ENCODE measurements around the gene PELI3. TPM values are rescaled to one million over a fixed set of nuclear protein-coding genes. Genes with fewer than 3 reads are reported as not detected.

Gene PELI3
- total and polyA plus RNA-seq, 2 donors (not counting 1 experiment from before 2014, with no cell fraction given), result 3.2 to 15.6 TPM

- ChIA-PET CTCF (no interaction called here), POLR2A (no interaction called here)
- peaks cover 0 to under 1% of the 10 kb centered on the region in 2 donors for H3K4me1 ChIP-seq (ENCODE audit: control insufficient read depth in 2 of 2, insufficient read depth in 2 of 2, low read length in 2 of 2)
- H3K4me1 Mint-ChIP-seq, result peaks cover 3% of the 10 kb centered on the region
- H3K4me3 Mint-ChIP-seq, result no peak overlapping the region
- H2AFZ ChIP-seq (ENCODE audit: insufficient read depth, low read depth, low read length, poor library complexity, severe bottlenecking), result no peak overlapping the region
- no peaks in the 10 kb centered on the region for H3K27me3 ChIP-seq (replicated peaks in 1 of 4; ENCODE audit: control extremely low read depth in 1 of 4, control insufficient read depth in 3 of 4, insufficient read depth in 4 of 4, low read length in 3 of 4)
- intact Hi-C loops (cut with micrococcal nuclease), result no loop called here
- over 99% methylated on average over 9 of the region's 11 CpGs for WGBS (ENCODE audit: insufficient coverage)
- H3K4me3 ChIP-seq (ENCODE audit: control extremely low read depth in 1 of 5, extremely low read depth in 1 of 5, insufficient read depth in 1 of 5, low read depth in 2 of 5, low read length in 4 of 5), result no peak overlapping the region
- no peak overlapping the region for H3K9ac ChIP-seq (ENCODE audit: low read length)
- no peaks in the 10 kb centered on the region for H3K9me3 Mint-ChIP-seq (ENCODE audit: insufficient read depth)
- H3K36me3 ChIP-seq (replicated peaks in 1 of 2; ENCODE audit: control extremely low read depth in 1 of 2, control insufficient read depth in 1 of 2, extremely low read depth in 1 of 2, insufficient read depth in 2 of 2, low read length in 1 of 2), result no peaks in the 10 kb centered on the region
- no peak overlapping the region for H3K27ac Mint-ChIP-seq
- no peak for ATAC-seq (ENCODE audit: low read depth)
- TF ChIP-seq CTCF (IDR thresholded peaks at IDR 0.05), result no peak
- TF ChIP-seq EZH2 (IDR thresholded peaks at IDR 0.05; ENCODE audit: borderline replicate concordance, insufficient read depth, low read depth, low read length, poor library complexity, severe bottlenecking), result no peak
- H4K20me1 ChIP-seq (ENCODE audit: control insufficient read depth, insufficient read depth, low read length, poor library complexity, severe bottlenecking), result no peaks in the 10 kb centered on the region
- no peak overlapping the region for H3K4me2 ChIP-seq (replicated peaks; ENCODE audit: low read depth, low read length, poor library complexity, severe bottlenecking)
- H3K79me2 ChIP-seq (ENCODE audit: control insufficient read depth, insufficient read depth, low read length), result no peaks in the 10 kb centered on the region
- no peaks in the 10 kb centered on the region for H3K27me3 Mint-ChIP-seq
- DNase-seq, result no peak
- H3K27ac ChIP-seq (ENCODE audit: low read length in 2 of 2), result no peak overlapping the region
- no peaks in the 10 kb centered on the region for H3K9me3 ChIP-seq (ENCODE audit: control extremely low read depth in 1 of 3, control insufficient read depth in 2 of 3, insufficient read depth in 1 of 3, low read length in 2 of 3)
These were observed 6.5 kb downstream of the PELI3 start for GRCh38 chr11:66473167-66473566.

GRCh38 chr11:66473608-66474515 lies 7.2 kb downstream of the PELI3 start:
- Mint-ChIP-seq H3K27ac (no peak overlapping the region), H3K4me3 (no peak overlapping the region), H3K4me1 (peaks cover 3% of the 10 kb centered on the region), H3K9me3 (ENCODE audit: insufficient read depth) (no peaks in the 10 kb centered on the region), H3K27me3 (no peaks in the 10 kb centered on the region)
- ChIA-PET POLR2A (no interaction called here), CTCF (no interaction called here)
- ATAC-seq (ENCODE audit: low read depth) (no peak), DNase-seq (no peak)
- intact Hi-C loops (cut with micrococcal nuclease), result no loop called here
- Histone ChIP-seq H3K4me3 (ENCODE audit: control extremely low read depth in 1 of 5, extremely low read depth in 1 of 5, insufficient read depth in 1 of 5, low read depth in 2 of 5, low read length in 4 of 5) (no peak overlapping the region), H3K79me2 (ENCODE audit: control insufficient read depth, insufficient read depth, low read length) (no peaks in the 10 kb centered on the region), H3K36me3 (replicated peaks in 1 of 2; ENCODE audit: control extremely low read depth in 1 of 2, control insufficient read depth in 1 of 2, extremely low read depth in 1 of 2, insufficient read depth in 2 of 2, low read length in 1 of 2) (no peaks in the 10 kb centered on the region), H3K27ac (ENCODE audit: low read length in 2 of 2) (no peak overlapping the region), H4K20me1 (ENCODE audit: control insufficient read depth, insufficient read depth, low read length, poor library complexity, severe bottlenecking) (no peaks in the 10 kb centered on the region), H3K9me3 (ENCODE audit: control extremely low read depth in 1 of 3, control insufficient read depth in 2 of 3, insufficient read depth in 1 of 3, low read length in 2 of 3) (no peaks in the 10 kb centered on the region), H3K4me2 (replicated peaks; ENCODE audit: low read depth, low read length, poor library complexity, severe bottlenecking) (no peak overlapping the region), H3K27me3 (replicated peaks in 1 of 4; ENCODE audit: control extremely low read depth in 1 of 4, control insufficient read depth in 3 of 4, insufficient read depth in 4 of 4, low read length in 3 of 4) (no peaks in the 10 kb centered on the region), H2AFZ (ENCODE audit: insufficient read depth, low read depth, low read length, poor library complexity, severe bottlenecking) (no peak overlapping the region), H3K4me1 (ENCODE audit: control insufficient read depth in 2 of 2, insufficient read depth in 2 of 2, low read length in 2 of 2) (no peaks in the 10 kb centered on the region), H3K9ac (ENCODE audit: low read length) (no peak overlapping the region)
- TF ChIP-seq CTCF (IDR thresholded peaks at IDR 0.05) (no peak), EZH2 (IDR thresholded peaks at IDR 0.05; ENCODE audit: borderline replicate concordance, insufficient read depth, low read depth, low read length, poor library complexity, severe bottlenecking) (no peak)
- WGBS (ENCODE audit: insufficient coverage), result 96% methylated on average over 19 of the region's 20 CpGs
